ENCODE results near the gene PRKCZ. TPM values are rescaled to one million over a fixed set of nuclear protein-coding genes. Genes with fewer than 3 reads are reported as not detected.

The PRKCZ gene
- total and polyA plus RNA-seq, 11 donors: 12.5 to 20.7 (median 16.5) TPM

DNA sequence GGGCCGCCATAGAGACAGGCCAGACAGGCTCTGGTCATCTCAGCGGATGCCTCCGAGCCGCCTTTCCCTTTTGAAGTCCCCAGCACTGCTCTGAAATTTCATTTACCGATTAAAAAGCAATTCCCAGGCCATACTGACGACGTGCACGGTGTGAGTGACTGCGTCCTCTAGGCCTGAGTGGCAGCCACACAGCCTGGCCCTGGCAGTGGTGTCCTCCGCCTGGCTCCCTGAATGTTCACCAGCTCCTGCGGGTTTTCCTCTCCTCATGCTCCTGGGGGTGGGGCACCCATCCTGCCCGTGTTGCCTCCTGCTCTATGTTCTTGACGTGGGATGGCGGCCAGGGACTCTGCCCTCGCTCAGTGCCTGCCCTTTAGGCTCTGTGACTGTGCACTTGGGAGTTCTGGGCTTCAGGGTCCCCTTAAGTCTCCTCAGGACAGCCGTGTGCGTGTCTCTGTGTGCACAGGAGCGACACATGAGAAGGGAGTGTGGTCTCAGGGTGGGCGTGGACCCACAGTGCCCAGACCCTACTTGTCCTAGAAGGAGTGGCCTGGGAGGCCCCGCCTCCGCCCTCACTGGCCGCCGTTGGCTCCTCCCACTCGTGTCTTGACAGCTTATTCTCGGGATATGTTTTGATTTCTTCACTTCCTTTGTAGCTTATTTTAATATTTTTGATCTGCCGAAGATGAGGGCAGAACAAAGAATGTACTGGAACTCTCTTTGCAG is 181.5 kb downstream of the PRKCZ start:
- no peak for TF ChIP-seq POLR2A (IDR thresholded peaks at IDR 0.05)
- no peak for TF ChIP-seq CTCF (IDR thresholded peaks at IDR 0.05)
- Histone ChIP-seq H3K9me3 (no peaks in the 10 kb centered on the region), H3K4me3 (peak overlapping the region; percentile 66 to 92 (median 75)), H3K4me1 (peaks cover 16 to 81% (median 66%) of the 10 kb centered on the region in 12 donors), H3K27me3 (no peaks in the 10 kb centered on the region), H3K27ac (peak overlapping the region; percentile 72 to 89 (median 84)), H3K36me3 (no peaks in the 10 kb centered on the region)
- ATAC-seq (peak; percentile 15 to 36 (median 30)), DNase-seq (peak; percentile 78 to 89 (median 80))
- intact Hi-C loops (cut with DNase I): loop anchor here in 8 of 10 donors (2.0 to 10.0 kb wide), 8 partner anchors 34 to 83 kb away; no protein-coding TSS in a partner anchor
- 15 to 33% (median 21%) methylated on average over 26 of the region's 26 CpGs for WGBS, 4 donors

DNA sequence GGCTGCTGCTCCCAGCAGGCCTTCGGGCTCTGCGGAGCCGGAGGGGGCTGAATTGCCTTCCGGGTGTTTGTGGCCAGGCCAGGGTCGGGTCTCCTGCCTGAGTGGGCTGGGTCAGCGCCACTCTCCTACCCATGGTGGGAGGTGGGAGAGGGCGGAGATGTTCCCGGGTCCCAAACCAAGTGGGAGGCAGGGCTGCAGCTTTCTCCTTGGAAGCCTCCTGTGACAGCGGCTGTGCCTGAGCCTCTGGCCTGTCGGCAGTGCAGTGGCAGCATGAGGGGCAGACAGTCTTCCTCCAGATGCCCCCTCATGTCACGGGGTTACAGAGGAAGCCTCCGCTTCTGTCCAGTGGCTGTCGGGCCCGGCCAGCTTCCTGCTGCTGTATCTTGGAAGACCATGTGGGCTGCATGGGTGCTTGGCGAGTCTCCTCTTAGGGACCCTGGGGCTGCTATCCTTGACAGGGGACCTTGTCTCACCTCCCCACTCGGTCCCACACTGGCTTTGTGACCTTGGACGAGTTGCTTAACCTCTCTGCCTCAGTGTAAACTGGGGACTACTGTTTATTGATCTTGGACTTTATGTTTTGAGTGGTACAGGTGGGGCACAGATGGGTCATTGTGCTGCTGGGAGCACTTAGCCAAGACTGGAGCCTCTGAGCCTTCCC is 182.2 kb downstream of the PRKCZ start:
- WGBS, 4 donors: 36 to 51% (median 43%) methylated on average over 15 to 17 of the region's 17 CpGs
- Histone ChIP-seq H3K27ac (peak overlapping the region; percentile 38 to 89 (median 84)), H3K36me3 (no peaks in the 10 kb centered on the region), H3K4me1 (peaks cover 16 to 85% (median 71%) of the 10 kb centered on the region in 12 donors), H3K9me3 (no peaks in the 10 kb centered on the region), H3K27me3 (no peaks in the 10 kb centered on the region), H3K4me3 (peak overlapping the region in 11 of 12 donors; percentile 68 to 92 (median 76))
- intact Hi-C loops (cut with DNase I): loop anchor here in 8 of 10 donors (5.0 to 10.0 kb wide), 7 partner anchors 35 to 82 kb away; no protein-coding TSS in a partner anchor
- TF ChIP-seq CTCF (IDR thresholded peaks at IDR 0.05) (no peak), POLR2A (IDR thresholded peaks at IDR 0.05) (no peak)
- ATAC-seq: no peak
- DNase-seq: peak in 2 of 5 donors; percentile 23 to 24

- intact Hi-C loops (cut with DNase I): loop anchor here in 8 of 10 donors (5.0 to 10.0 kb wide), 7 partner anchors 36 to 82 kb away; no protein-coding TSS in a partner anchor
- no peak for ATAC-seq
- no peak for TF ChIP-seq POLR2A (IDR thresholded peaks at IDR 0.05)
- no peak for TF ChIP-seq CTCF (IDR thresholded peaks at IDR 0.05)
- Histone ChIP-seq H3K4me1 (peaks cover 20 to 91% (median 77%) of the 10 kb centered on the region in 12 donors), H3K27me3 (no peaks in the 10 kb centered on the region), H3K27ac (peak overlapping the region; percentile 58 to 89 (median 84)), H3K36me3 (no peaks in the 10 kb centered on the region), H3K4me3 (peak overlapping the region in 10 of 12 donors; percentile 68 to 92 (median 76)), H3K9me3 (no peaks in the 10 kb centered on the region)
- WGBS, 4 donors: 28 to 49% (median 38%) methylated on average over 11 to 23 of the region's 23 CpGs
- DNase-seq: peak in 2 of 5 donors; percentile 25 to 35
These were observed 182.8 kb downstream of the PRKCZ start for GRCh38 chr1:2232916-2233438.

Data from heart left ventricle (tissue), 16 donors.